K562 (cell line): ENCODE results near the gene DNAH10.

Source experiments
- COPS2 ChIP-seq: fragments of 450-650 bp; conservative IDR thresholded peaks from 2 replicates; pipeline ENCODE4 v1.6.1; 2016; ENCODE audit warnings: mild to moderate bottlenecking, moderate library complexity
- CTCF ChIP-seq, 3 experiments: IDR thresholded peaks in 2 of 3; conservative IDR thresholded peaks in 1 of 3; 2 replicates each; pipeline ENCODE4 v1.5.1; 2011 to 2012; ENCODE audit warnings: low read length in 3 of 3, mild to moderate bottlenecking in 3 of 3, control low read depth in 2 of 3, improper control_type of control experiment in 1 of 3, inconsistent platforms in 1 of 3, low read depth in 1 of 3, mixed read lengths in 1 of 3, moderate library complexity in 1 of 3; ENCODE audit not compliant: insufficient read depth in 2 of 3
- FOXA3 ChIP-seq, 2 experiments: fragments of 450-650 bp in 1 of 2; sonication (generic) in 1 of 2; formaldehyde crosslinking; IDR thresholded peaks in 1 of 2; conservative IDR thresholded peaks in 1 of 2; 2 replicates each; pipeline versions ENCODE4 v1.4.0 to v1.8.0; 2020 to 2022; ENCODE audit warnings: mild to moderate bottlenecking in 2 of 2, missing genetic modification reagents in 1 of 2
- POU5F1 ChIP-seq: fragments of 150-350 bp; IDR thresholded peaks from 2 replicates; pipeline ENCODE4 v1.6.1; 2014; ENCODE audit warnings: borderline replicate concordance, low read length, low read depth, mild to moderate bottlenecking; ENCODE audit not compliant: partially characterized antibody
- ZNF253 ChIP-seq: fragments of 250-450 bp; sonication (Bioruptor Pico); conservative IDR thresholded peaks from 2 replicates; pipeline ENCODE4 v1.6.1; 2021; ENCODE audit warnings: mild to moderate bottlenecking
- ZNF785 ChIP-seq: fragments of 250-450 bp; sonication (Bioruptor Pico); IDR thresholded peaks from 2 replicates; pipeline ENCODE4 v1.4.0; 2020; ENCODE audit warnings: mild to moderate bottlenecking

- no peak for TF ChIP-seq POU5F1
- no peak for TF ChIP-seq CTCF (IDR thresholded peaks at IDR 0.05 in 2 of 3, conservative IDR thresholded peaks at IDR 0.05 in 1 of 3; ENCODE audit: insufficient read depth in 2 of 3, low read depth in 1 of 3, low read length in 3 of 3)
- no peak for TF ChIP-seq COPS2
- TF ChIP-seq FOXA3 (CRISPR knock-in tag; conservative IDR thresholded peaks at IDR 0.05 in 1 of 2, IDR thresholded peaks at IDR 0.05 in 1 of 2), result no peak
- TF ChIP-seq ZNF785 (CRISPR knock-in tag), result no peak
- TF ChIP-seq ZNF253 (CRISPR knock-in tag), result no peak
Measured at GRCh38 chr12:123828120-123828519, 66.0 kb downstream of the DNAH10 start.
